Measurements from ENCODE around the gene AP2B1. TPM values are rescaled to one million over a fixed set of nuclear protein-coding genes. Genes with fewer than 3 reads are reported as not detected.

Gene AP2B1
- total RNA-seq, 1 experiment from 2014 or later: 195 TPM

GRCh38 chr17:35553310-35553709 is 33.8 kb upstream of the AP2B1 start (continued):
- TF ChIP-seq ZNF317 (CRISPR knock-in tag; IDR thresholded peaks at IDR 0.05; ENCODE audit: borderline replicate concordance, low read depth): no peak
- no peak for TF ChIP-seq AFF4 (CRISPR knock-in tag; IDR thresholded peaks at IDR 0.05; ENCODE audit: borderline replicate concordance)
- no peak for TF ChIP-seq PRDM15 (CRISPR knock-in tag; IDR thresholded peaks at IDR 0.05)
- TF ChIP-seq ZBTB21 (CRISPR knock-in tag; IDR thresholded peaks at IDR 0.05; ENCODE audit: borderline replicate concordance): no peak
- TF ChIP-seq FOXJ3 (CRISPR knock-in tag; IDR thresholded peaks at IDR 0.05; ENCODE audit: borderline replicate concordance): no peak
- no peak for TF ChIP-seq FOXP4 (CRISPR knock-in tag; IDR thresholded peaks at IDR 0.05)
- no peak for TF ChIP-seq JAZF1 (CRISPR knock-in tag; IDR thresholded peaks at IDR 0.05)
- TF ChIP-seq TP53 (CRISPR knock-in tag; IDR thresholded peaks at IDR 0.05): no peak
- no peak for TF ChIP-seq NFYB (CRISPR knock-in tag; conservative IDR thresholded peaks at IDR 0.05; ENCODE audit: low read depth)
- TF ChIP-seq ZNF138 (CRISPR knock-in tag; conservative IDR thresholded peaks at IDR 0.05): no peak

GRCh38 chr17:35554668-35555067 is 32.5 kb upstream of the AP2B1 start:
- H3K36me3 Mint-ChIP-seq: no peaks in the 10 kb centered on the region
- POLR2A ChIA-PET: interaction anchor here (0.8 kb wide), 1 partner anchor 147 kb away, joined by 3 read pairs; no protein-coding TSS in a partner anchor
- H3K9me3 Mint-ChIP-seq: no peaks in the 10 kb centered on the region

More at GRCh38 chr17:35554668-35555067, 32.5 kb upstream of the AP2B1 start:
- no peak overlapping the region for H3K4me3 Mint-ChIP-seq
- peaks cover 11% of the 10 kb centered on the region for H3K4me1 Mint-ChIP-seq
- no peak for DNase-seq (ENCODE audit: low spot score)
- TF ChIP-seq GABPB1 (CRISPR knock-in tag; IDR thresholded peaks at IDR 0.05) (no peak), ZBTB21 (CRISPR knock-in tag; IDR thresholded peaks at IDR 0.05; ENCODE audit: borderline replicate concordance) (no peak), ZNF423 (CRISPR knock-in tag; IDR thresholded peaks at IDR 0.05) (no peak), CDX4 (CRISPR knock-in tag; IDR thresholded peaks at IDR 0.05; ENCODE audit: borderline replicate concordance) (no peak), ZNF121 (CRISPR knock-in tag; IDR thresholded peaks at IDR 0.05) (no peak), NR1H2 (CRISPR knock-in tag; IDR thresholded peaks at IDR 0.05) (no peak), HMGA2 (CRISPR knock-in tag; IDR thresholded peaks at IDR 0.05) (no peak), SMAD3 (CRISPR knock-in tag; IDR thresholded peaks at IDR 0.05; ENCODE audit: borderline replicate concordance) (no peak), SP1 (CRISPR knock-in tag; conservative IDR thresholded peaks at IDR 0.05) (no peak), ZNF512 (CRISPR knock-in tag; IDR thresholded peaks at IDR 0.05; ENCODE audit: borderline replicate concordance) (no peak), CREM (CRISPR knock-in tag; IDR thresholded peaks at IDR 0.05) (no peak), ZSCAN18 (CRISPR knock-in tag; IDR thresholded peaks at IDR 0.05) (no peak), FOXP1 (CRISPR knock-in tag; IDR thresholded peaks at IDR 0.05; ENCODE audit: borderline replicate concordance) (no peak)
- no peak for ATAC-seq
- no peak overlapping the region; the same call in 1 of the 2 replicates for H3K27ac Mint-ChIP-seq
- peaks cover 18% of the 10 kb centered on the region for H3K27me3 Mint-ChIP-seq (ENCODE audit: low read depth)
- CTCF ChIA-PET: interaction anchor here (0.7 to 6.3 kb wide), 9 partner anchors 16 to 189 kb away, joined by 3 to 31 read pairs (median 3); partner anchors contain the start of gene SLFN12L
